WTC11 (cell line): ENCODE measurements around the gene ANKRD33.

Experiments used
- CTCF ChIP-seq: fragments of 200-600 bp; IDR thresholded peaks from 2 replicates; pipeline ENCODE4 v1.8.0; 2022; ENCODE audit warnings: antibody characterized with exemption
- E2F4 ChIP-seq: sonication (generic); formaldehyde crosslinking; IDR thresholded peaks from 2 replicates; pipeline ENCODE4 v1.8.1; 2022; ENCODE audit warnings: low read depth, mild to moderate bottlenecking, moderate library complexity, missing genetic modification reagents, borderline replicate concordance
- GTF2I ChIP-seq: fragments of 250-450 bp; sonication (Bioruptor Pico); conservative IDR thresholded peaks from 2 replicates; pipeline ENCODE4 v1.4.0; 2021; ENCODE audit warnings: mild to moderate bottlenecking
- MLX ChIP-seq: sonication (generic); formaldehyde crosslinking; IDR thresholded peaks from 2 replicates; pipeline ENCODE4 v1.8.1; 2023; ENCODE audit warnings: mild to moderate bottlenecking, missing genetic modification reagents, moderate library complexity
- NR3C1 ChIP-seq: sonication (generic); formaldehyde crosslinking; conservative IDR thresholded peaks from 2 replicates; pipeline ENCODE4 v1.8.1; 2023; ENCODE audit warnings: low read depth, mild to moderate bottlenecking, missing genetic modification reagents
- USF1 ChIP-seq: sonication (generic); formaldehyde crosslinking; IDR thresholded peaks from 2 replicates; pipeline ENCODE4 v1.8.0; 2022; ENCODE audit warnings: mild to moderate bottlenecking, missing genetic modification reagents

- TF ChIP-seq NR3C1 (CRISPR knock-in tag) (no peak), CTCF (no peak), E2F4 (CRISPR knock-in tag) (no peak), MLX (CRISPR knock-in tag) (no peak), GTF2I (CRISPR knock-in tag) (no peak), USF1 (CRISPR knock-in tag) (no peak)
These were observed 32.1 kb downstream of the ANKRD33 start for GRCh38 chr12:51920046-51920445.
